ENCODE results near the gene SOBP.

- no peak for TF ChIP-seq CTCF (IDR thresholded peaks at IDR 0.05)
- TF ChIP-seq POLR2AphosphoS5 (IDR thresholded peaks at IDR 0.05; ENCODE audit: insufficient read depth in 1 of 2, low read depth in 1 of 2) = no peak
- TF ChIP-seq POLR2A (IDR thresholded peaks at IDR 0.05) = no peak
These were observed 179.0 kb downstream of the SOBP start for GRCh38 chr6:107668743-107669474.

Measured in vagina (tissue), 2 donors.